HG02798 (cell line): ENCODE results near the gene ADGRE3.
"Not testable (repeated sequence)": the region's sequence is repeated elsewhere in the genome, so short reads cannot be mapped to it uniquely, and the experiment has no call there.

ENCODE experiments used
- ATAC-seq: cut with Tn5 transposase; IDR thresholded peaks from one replicate; pipeline ENCODE4 v1.9.1; 2021; ENCODE audit warnings: mild to moderate bottlenecking; ENCODE audit not compliant: unreplicated experiment, poor library complexity

The ADGRE3 gene

GRCh38 chr19:14670408-14670807 lies 4.2 kb downstream of the ADGRE3 start:
- ATAC-seq: no peak

- no peak for ATAC-seq
Measured at GRCh38 chr19:14669940-14670339, 4.7 kb downstream of the ADGRE3 start.

- ATAC-seq: no peak
Measured at GRCh38 chr19:14661372-14661924, 13.2 kb downstream of the ADGRE3 start.

GRCh38 chr19:14659874-14660489 lies 14.7 kb downstream of the ADGRE3 start:
- ATAC-seq: no peak

- no peak for ATAC-seq
Measured at GRCh38 chr19:14655726-14656125, 18.9 kb downstream of the ADGRE3 start.

GRCh38 chr19:14654786-14655560 lies 19.7 kb downstream of the ADGRE3 start:
- ATAC-seq: no peak

GRCh38 chr19:14650161-14650560 lies 24.5 kb downstream of the ADGRE3 start:
- no peak for ATAC-seq

GRCh38 chr19:14649020-14649419 lies 25.6 kb downstream of the ADGRE3 start:
- ATAC-seq: no peak

GRCh38 chr19:14648506-14648905 lies 26.1 kb downstream of the ADGRE3 start:
- ATAC-seq: no peak

- ATAC-seq: no peak
Measured at GRCh38 chr19:14639536-14640277, 34.9 kb downstream of the ADGRE3 start.

- no peak for ATAC-seq
Measured at GRCh38 chr19:14632286-14632685, 42.4 kb downstream of the ADGRE3 start.

GRCh38 chr19:14629557-14629956 lies 45.1 kb downstream of the ADGRE3 start:
- no peak for ATAC-seq

- ATAC-seq: not testable (repeated sequence)
Measured at GRCh38 chr19:14624491-14624890, 50.2 kb downstream of the ADGRE3 start.

GRCh38 chr19:14619404-14619803 lies 55.2 kb downstream of the ADGRE3 start:
- ATAC-seq: no peak

GRCh38 chr19:14616407-14616806 lies 58.2 kb downstream of the ADGRE3 start:
- no peak for ATAC-seq

- ATAC-seq: no peak
Measured at GRCh38 chr19:14615623-14616022, 59.0 kb downstream of the ADGRE3 start.

- ATAC-seq: no peak
Measured at GRCh38 chr19:14614099-14614412, 60.6 kb downstream of the ADGRE3 start.

- ATAC-seq: not testable (repeated sequence)
Measured at GRCh38 chr19:14613399-14614098, 61.1 kb downstream of the ADGRE3 start.

GRCh38 chr19:14612657-14613056 lies 62.0 kb downstream of the ADGRE3 start:
- ATAC-seq: no peak

GRCh38 chr19:14612242-14612641 lies 62.4 kb downstream of the ADGRE3 start:
- not testable (repeated sequence) for ATAC-seq
